GM21390 (cell line): ENCODE results near the gene TPM1.

Experiments
- ATAC-seq: cut with Tn5 transposase; IDR thresholded peaks from one replicate; pipeline ENCODE4 v1.9.1; 2021; ENCODE audit not compliant: unreplicated experiment

TPM1 gene

GRCh38 chr15:63040954-63041353 lies 1.6 kb upstream of the TPM1 start:
- ATAC-seq, result no peak

- no peak for ATAC-seq
Measured at GRCh38 chr15:63041402-63041973, 1.1 kb upstream of the TPM1 start.

GRCh38 chr15:63042877-63043334 lies 359 bp downstream of the TPM1 start:
- no peak for ATAC-seq

GRCh38 chr15:63043335-63044076 lies 959 bp downstream of the TPM1 start:
- no peak for ATAC-seq

GRCh38 chr15:63044077-63044644 lies 1.6 kb downstream of the TPM1 start:
- no peak for ATAC-seq

- ATAC-seq, result no peak
Measured at GRCh38 chr15:63044645-63045464, 2.3 kb downstream of the TPM1 start.

GRCh38 chr15:63045465-63045840 lies 2.9 kb downstream of the TPM1 start:
- ATAC-seq, result no peak

GRCh38 chr15:63045879-63046278 lies 3.3 kb downstream of the TPM1 start:
- no peak for ATAC-seq

- ATAC-seq, result no peak
Measured at GRCh38 chr15:63046917-63047760, 4.6 kb downstream of the TPM1 start.

GRCh38 chr15:63047792-63048114 lies 5.2 kb downstream of the TPM1 start:
- no peak for ATAC-seq

- peak; percentile 81 for ATAC-seq
Measured at GRCh38 chr15:63048115-63048775, 5.7 kb downstream of the TPM1 start.

GRCh38 chr15:63048776-63049665 lies 6.5 kb downstream of the TPM1 start:
- peak; percentile 28 for ATAC-seq

- ATAC-seq, result no peak
Measured at GRCh38 chr15:63049783-63050371, 7.3 kb downstream of the TPM1 start.

GRCh38 chr15:63050731-63051155 lies 8.2 kb downstream of the TPM1 start:
- ATAC-seq, result no peak

GRCh38 chr15:63051156-63052066 lies 8.9 kb downstream of the TPM1 start:
- ATAC-seq, result no peak

GRCh38 chr15:63052077-63052841 lies 9.7 kb downstream of the TPM1 start:
- ATAC-seq, result no peak
